ENCODE data around the gene CD81.

The CD81 gene

DNA sequence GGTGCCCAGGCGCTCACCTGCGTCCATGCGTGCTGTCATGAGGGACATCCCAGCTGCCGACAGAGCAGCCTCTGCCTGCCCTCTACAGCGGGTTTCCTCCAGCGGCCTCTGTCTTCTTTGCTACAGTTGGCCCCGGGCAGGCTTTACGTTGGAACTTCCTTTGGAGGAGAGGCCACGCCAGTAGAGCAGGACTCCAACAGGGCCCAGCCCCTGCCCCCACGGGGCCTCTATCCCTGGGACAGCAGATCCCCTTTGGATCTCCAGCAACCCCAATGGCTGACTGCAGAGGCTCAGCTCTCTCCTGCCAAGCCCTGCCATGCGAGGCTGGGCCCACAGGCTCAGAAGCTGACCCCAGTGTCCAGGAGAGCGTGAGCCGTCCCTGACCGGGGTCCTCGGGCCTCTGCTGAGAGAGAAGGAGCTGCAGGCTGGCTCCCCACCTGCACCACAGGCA is 55.1 kb downstream of the CD81 start:
- Histone ChIP-seq H2AFZ (ENCODE audit: low read depth, low read length, severe bottlenecking) (no peak overlapping the region), H3K4me2 (ENCODE audit: low read depth, low read length, poor library complexity, severe bottlenecking) (no peak overlapping the region)

DNA sequence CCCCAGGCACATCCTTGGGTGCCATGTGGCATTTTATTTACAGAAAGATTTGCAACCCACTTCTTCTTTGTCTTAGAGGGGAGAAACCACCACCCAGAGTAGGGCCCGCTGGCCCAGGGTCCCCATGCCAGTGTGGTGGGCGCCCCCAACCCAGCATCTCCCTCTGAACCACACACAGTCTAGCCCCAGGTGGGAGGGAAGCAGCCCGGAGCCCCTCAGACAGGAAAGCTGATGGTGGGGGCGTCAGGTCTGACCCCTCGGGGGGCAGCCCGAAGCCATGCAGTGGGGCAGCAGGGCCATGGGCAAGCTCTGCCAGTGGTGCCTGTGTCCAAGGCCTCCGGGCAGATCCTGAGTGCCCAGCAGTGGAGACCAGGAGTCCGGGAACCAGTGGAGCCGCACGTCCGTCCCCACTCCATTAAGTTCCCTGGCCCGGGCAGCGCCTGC is 55.5 kb downstream of the CD81 start:
- H3K79me2 ChIP-seq (ENCODE audit: insufficient read depth, low read length), result no peaks in the 10 kb centered on the region
- H2AFZ ChIP-seq (ENCODE audit: low read depth, low read length, severe bottlenecking), result no peak overlapping the region
- TF ChIP-seq, protein P1, sequence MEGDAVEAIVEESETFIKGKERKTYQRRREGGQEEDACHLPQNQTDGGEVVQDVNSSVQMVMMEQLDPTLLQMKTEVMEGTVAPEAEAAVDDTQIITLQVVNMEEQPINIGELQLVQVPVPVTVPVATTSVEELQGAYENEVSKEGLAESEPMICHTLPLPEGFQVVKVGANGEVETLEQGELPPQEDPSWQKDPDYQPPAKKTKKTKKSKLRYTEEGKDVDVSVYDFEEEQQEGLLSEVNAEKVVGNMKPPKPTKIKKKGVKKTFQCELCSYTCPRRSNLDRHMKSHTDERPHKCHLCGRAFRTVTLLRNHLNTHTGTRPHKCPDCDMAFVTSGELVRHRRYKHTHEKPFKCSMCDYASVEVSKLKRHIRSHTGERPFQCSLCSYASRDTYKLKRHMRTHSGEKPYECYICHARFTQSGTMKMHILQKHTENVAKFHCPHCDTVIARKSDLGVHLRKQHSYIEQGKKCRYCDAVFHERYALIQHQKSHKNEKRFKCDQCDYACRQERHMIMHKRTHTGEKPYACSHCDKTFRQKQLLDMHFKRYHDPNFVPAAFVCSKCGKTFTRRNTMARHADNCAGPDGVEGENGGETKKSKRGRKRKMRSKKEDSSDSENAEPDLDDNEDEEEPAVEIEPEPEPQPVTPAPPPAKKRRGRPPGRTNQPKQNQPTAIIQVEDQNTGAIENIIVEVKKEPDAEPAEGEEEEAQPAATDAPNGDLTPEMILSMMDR (IDR thresholded peaks at IDR 0.05; ENCODE audit: insufficient read depth, low read length, poor library complexity, severe bottlenecking), result no peak
- no peak for TF ChIP-seq EZH2phosphoT487 (conservative IDR thresholded peaks at IDR 0.05; ENCODE audit: low read length)
- H3K9me3 ChIP-seq (ENCODE audit: insufficient read depth, low read length), result no peaks in the 10 kb centered on the region
- no peak overlapping the region for H3K27ac ChIP-seq (ENCODE audit: low read depth, low read length)
- H3F3A ChIP-seq (ENCODE audit: insufficient read depth), result no peaks in the 10 kb centered on the region
- no peaks in the 10 kb centered on the region for H3K36me3 ChIP-seq (ENCODE audit: low read length)
- H4K20me1 ChIP-seq (ENCODE audit: low read depth, low read length), result no peaks in the 10 kb centered on the region
- H3K9me2 ChIP-seq (replicated peaks; ENCODE audit: insufficient read depth, low read length), result no peaks in the 10 kb centered on the region
- no peak overlapping the region for H3K4me3 ChIP-seq (ENCODE audit: insufficient read depth, low read length, poor library complexity, severe bottlenecking)
- H3K9ac ChIP-seq (ENCODE audit: low read length), result no peak overlapping the region
- H3K4me2 ChIP-seq (ENCODE audit: low read depth, low read length, poor library complexity, severe bottlenecking), result no peak overlapping the region
- no peaks in the 10 kb centered on the region for H3K27me3 ChIP-seq (ENCODE audit: low read length)

More for the DNA sequence above, 55.1 kb downstream of the CD81 start:
- Histone ChIP-seq H3F3A (ENCODE audit: insufficient read depth) (no peaks in the 10 kb centered on the region), H3K9me2 (replicated peaks; ENCODE audit: insufficient read depth, low read length) (no peaks in the 10 kb centered on the region), H3K27me3 (ENCODE audit: low read length) (no peaks in the 10 kb centered on the region), H3K36me3 (ENCODE audit: low read length) (no peaks in the 10 kb centered on the region), H4K20me1 (ENCODE audit: low read depth, low read length) (no peaks in the 10 kb centered on the region), H3K9me3 (ENCODE audit: insufficient read depth, low read length) (no peaks in the 10 kb centered on the region), H3K9ac (ENCODE audit: low read length) (no peak overlapping the region), H3K79me2 (ENCODE audit: insufficient read depth, low read length) (no peaks in the 10 kb centered on the region), H3K27ac (ENCODE audit: low read depth, low read length) (no peak overlapping the region), H3K4me3 (ENCODE audit: insufficient read depth, low read length, poor library complexity, severe bottlenecking) (no peak overlapping the region)
- TF ChIP-seq EZH2phosphoT487 (conservative IDR thresholded peaks at IDR 0.05; ENCODE audit: low read length), result no peak
- TF ChIP-seq, protein P1 (IDR thresholded peaks at IDR 0.05; ENCODE audit: insufficient read depth, low read length, poor library complexity, severe bottlenecking), result no peak

DNA sequence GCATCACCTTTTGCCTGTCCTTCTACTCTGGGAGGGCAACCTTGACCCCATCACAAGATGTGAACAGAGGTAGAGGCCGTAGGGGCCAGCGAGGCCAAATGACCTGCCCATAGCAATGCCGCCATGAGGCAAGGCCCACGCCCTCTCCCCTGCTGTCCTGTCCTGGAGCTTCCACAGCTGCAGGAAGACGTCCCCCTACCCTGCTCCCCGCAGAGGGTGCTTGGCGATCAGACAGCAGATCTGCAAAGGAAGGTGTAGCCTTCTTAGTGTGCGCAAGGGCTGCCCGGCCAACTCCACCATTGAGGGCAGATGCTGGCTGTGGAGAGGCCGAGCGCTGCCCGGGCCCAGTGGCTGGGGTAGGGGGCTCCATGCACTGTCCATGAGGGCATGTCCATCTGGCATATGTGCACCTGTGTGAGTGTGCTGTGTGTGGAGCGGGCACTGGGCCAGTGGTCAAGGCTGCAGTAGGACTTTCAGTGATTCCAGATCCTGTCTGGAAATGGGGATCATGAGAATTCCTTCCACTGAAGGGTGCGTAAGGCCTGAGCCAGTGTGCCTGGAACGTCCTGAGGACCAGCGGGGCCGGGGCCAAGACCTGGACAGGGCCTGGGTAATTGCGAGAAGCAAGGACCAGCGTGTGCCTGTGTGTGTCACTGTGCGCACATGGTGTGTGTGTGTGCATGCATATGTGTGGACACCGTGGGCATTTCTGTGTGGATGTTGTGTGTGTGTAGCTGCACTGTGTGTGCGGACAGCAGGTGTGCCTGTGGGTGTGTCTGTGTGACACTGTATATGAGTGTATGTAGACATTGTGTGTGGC is 56.2 kb downstream of the CD81 start:
- H4K20me1 ChIP-seq (ENCODE audit: low read depth, low read length), result no peaks in the 10 kb centered on the region
- H3K27me3 ChIP-seq (ENCODE audit: low read length), result no peaks in the 10 kb centered on the region
- H3F3A ChIP-seq (ENCODE audit: insufficient read depth), result no peaks in the 10 kb centered on the region
- TF ChIP-seq EZH2phosphoT487 (conservative IDR thresholded peaks at IDR 0.05; ENCODE audit: low read length), result no peak
- TF ChIP-seq, protein P1 (IDR thresholded peaks at IDR 0.05; ENCODE audit: insufficient read depth, low read length, poor library complexity, severe bottlenecking), result no peak
- H3K9me2 ChIP-seq (replicated peaks; ENCODE audit: insufficient read depth, low read length), result no peaks in the 10 kb centered on the region
- H3K4me3 ChIP-seq (ENCODE audit: insufficient read depth, low read length, poor library complexity, severe bottlenecking), result no peak overlapping the region
- no peak overlapping the region for H2AFZ ChIP-seq (ENCODE audit: low read depth, low read length, severe bottlenecking)
- no peaks in the 10 kb centered on the region for H3K79me2 ChIP-seq (ENCODE audit: insufficient read depth, low read length)
- no peaks in the 10 kb centered on the region for H3K9me3 ChIP-seq (ENCODE audit: insufficient read depth, low read length)
- H3K4me2 ChIP-seq (ENCODE audit: low read depth, low read length, poor library complexity, severe bottlenecking), result no peak overlapping the region
- H3K9ac ChIP-seq (ENCODE audit: low read length), result no peak overlapping the region
- H3K27ac ChIP-seq (ENCODE audit: low read depth, low read length), result no peak overlapping the region
- no peaks in the 10 kb centered on the region for H3K36me3 ChIP-seq (ENCODE audit: low read length)

Data from SU-DHL-6 (cell line).